Neural cell (in vitro differentiated cells): ENCODE measurements around the gene NPAS3. TPM values are rescaled to one million over a fixed set of nuclear protein-coding genes. Genes with fewer than 3 reads are reported as not detected.

Experiments used
- H2AFZ ChIP-seq: fragments of 200-600, 300-800 bp; sonication (generic), shearing (Covaris generic); 2 replicates; pipeline ENCODE4 v1.6.0; 2014; ENCODE audit warnings: low read depth, mild to moderate bottlenecking, antibody characterized with exemption, low read length, moderate library complexity
- H3F3A ChIP-seq: fragments of 200-600 bp; shearing (Covaris generic); 2 replicates; pipeline ENCODE4 v1.6.1; 2016; ENCODE audit warnings: mild to moderate bottlenecking, moderate library complexity, mixed read lengths, antibody characterized with exemption, low read length; ENCODE audit not compliant: insufficient read depth, poor library complexity, severe bottlenecking
- H3K27ac ChIP-seq: fragments of 200-600, 300-800 bp; sonication (generic), shearing (Covaris generic); 2 replicates; pipeline ENCODE4 v1.5.1; 2014; ENCODE audit warnings: mild to moderate bottlenecking, low read length, moderate library complexity
- H3K27me3 ChIP-seq: fragments of 300-800, 200-600 bp; sonication (generic), shearing (Covaris generic); 2 replicates; pipeline ENCODE4 v1.6.0; 2014; ENCODE audit warnings: mild to moderate bottlenecking, low read depth, low read length, moderate library complexity; ENCODE audit not compliant: insufficient read depth
- H3K36me3 ChIP-seq: fragments of 300-800, 200-600 bp; sonication (generic), shearing (Covaris generic); 2 replicates; pipeline ENCODE4 v1.5.1; 2014; ENCODE audit warnings: mild to moderate bottlenecking, antibody characterized with exemption, low read length, moderate library complexity; ENCODE audit not compliant: insufficient read depth
- H3K4me2 ChIP-seq: fragments of 300-800, 200-600 bp; sonication (generic), shearing (Covaris generic); 2 replicates; pipeline ENCODE4 v1.6.0; 2014; ENCODE audit warnings: mild to moderate bottlenecking, low read length
- H3K4me3 ChIP-seq: fragments of 300-800, 200-600 bp; sonication (generic), shearing (Covaris generic); 2 replicates; pipeline ENCODE4 v1.5.1; 2014; ENCODE audit warnings: mild to moderate bottlenecking, low read length, moderate library complexity
- H3K79me2 ChIP-seq: fragments of 200-600 bp; shearing (Covaris generic); replicated peaks from 2 replicates; pipeline ENCODE4 v1.6.0; 2014; ENCODE audit warnings: mild to moderate bottlenecking, low read length, moderate library complexity; ENCODE audit not compliant: insufficient read depth
- H3K9ac ChIP-seq: fragments of 300-800, 200-600 bp; sonication (generic), shearing (Covaris generic); 2 replicates; pipeline ENCODE4 v1.6.1; 2016; ENCODE audit warnings: mild to moderate bottlenecking, low read length, mixed read lengths
- H3K9me2 ChIP-seq: fragments of 200-600 bp; shearing (Covaris generic); 2 replicates; pipeline ENCODE4 v1.6.1; 2016; ENCODE audit warnings: mild to moderate bottlenecking, low read length, mixed read lengths; ENCODE audit not compliant: insufficient read depth
- H3K9me3 ChIP-seq: fragments of 200-600, 300-800 bp; sonication (generic), shearing (Covaris generic); 2 replicates; pipeline ENCODE4 v1.6.1; 2016; ENCODE audit warnings: mild to moderate bottlenecking, mixed run types, low read length, moderate library complexity, mixed read lengths
- H4K20me1 ChIP-seq: fragments of 200-600 bp; shearing (Covaris generic); 2 replicates; pipeline ENCODE4 v1.6.1; 2016; ENCODE audit warnings: mild to moderate bottlenecking, mixed run types; ENCODE audit not compliant: insufficient read depth
- EP300 ChIP-seq: fragments of 450-650 bp; conservative IDR thresholded peaks from 2 replicates; pipeline ENCODE4 v1.6.1; 2014; ENCODE audit warnings: antibody characterized with exemption, mild to moderate bottlenecking, moderate library complexity; ENCODE audit not compliant: poor library complexity, severe bottlenecking
- EZH2 ChIP-seq: fragments of 200-600, 300-800 bp; shearing (Covaris generic), sonication (generic); IDR thresholded peaks from 2 replicates; pipeline ENCODE4 v1.6.1; 2014; ENCODE audit warnings: antibody characterized with exemption, low read length, borderline replicate concordance, mild to moderate bottlenecking; ENCODE audit not compliant: insufficient read depth, poor library complexity, severe bottlenecking
- MXI1 ChIP-seq: fragments of 450-650 bp; conservative IDR thresholded peaks from 2 replicates; pipeline ENCODE4 v1.6.1; 2014; ENCODE audit warnings: antibody characterized with exemption, mild to moderate bottlenecking; ENCODE audit not compliant: poor library complexity, severe bottlenecking
- POLR2AphosphoS5 ChIP-seq: IDR thresholded peaks from 2 replicates; pipeline ENCODE4 v1.6.1; 2012
- RAD21 ChIP-seq: fragments of 450-650 bp; conservative IDR thresholded peaks from 2 replicates; pipeline ENCODE4 v1.6.1; 2014; ENCODE audit warnings: antibody characterized with exemption, mild to moderate bottlenecking, moderate library complexity
- SMC3 ChIP-seq: fragments of 450-650 bp; conservative IDR thresholded peaks from 2 replicates; pipeline ENCODE4 v1.6.1; 2014; ENCODE audit warnings: antibody characterized with exemption, mild to moderate bottlenecking, moderate library complexity; ENCODE audit not compliant: poor library complexity
- TAF1 ChIP-seq: IDR thresholded peaks from 2 replicates; pipeline ENCODE4 v1.6.1; 2012; ENCODE audit warnings: low read depth
- polyA plus RNA-seq: library from polyadenylated mRNA; depleted of rRNA; stranded (reverse); fragments of >200 nt; gene quantifications from 2 replicates; pipeline ENCODE4 v1.2.3, GENCODE V29; 2014
- TF ChIP-seq, protein P1 (sequence below): IDR thresholded peaks from 2 replicates; pipeline ENCODE4 v1.6.1; 2012; ENCODE audit warnings: borderline replicate concordance
- TF ChIP-seq, protein P2 (sequence below): fragments of 450-650 bp; IDR thresholded peaks from 2 replicates; pipeline ENCODE4 v1.5.1; 2014; ENCODE audit warnings: antibody characterized with exemption, mild to moderate bottlenecking, moderate library complexity; ENCODE audit not compliant: poor library complexity, severe bottlenecking

NPAS3 gene
- polyA plus RNA-seq, 1 donor from 2014 or later, result 1.3 TPM

DNA sequence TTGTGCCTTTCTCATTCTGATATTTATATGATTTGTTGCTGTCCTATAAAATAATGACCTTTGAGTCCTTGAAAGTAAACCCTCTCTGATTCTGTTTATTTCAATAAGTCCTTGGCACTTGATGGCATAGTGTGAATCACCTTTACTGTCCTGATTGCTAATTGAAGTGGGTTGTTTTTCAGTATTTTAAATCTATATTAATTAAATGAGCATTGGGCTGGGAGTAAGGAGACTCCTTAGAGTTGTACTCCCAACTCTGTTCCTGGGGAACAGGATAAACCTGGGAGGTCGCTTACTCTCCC lies 776.5 kb downstream of the NPAS3 start:
- Histone ChIP-seq H3K4me3 (no peak overlapping the region), H3K27me3 (no peaks in the 10 kb centered on the region), H3K36me3 (no peaks in the 10 kb centered on the region), H3F3A (no peaks in the 10 kb centered on the region), H3K4me2 (no peak overlapping the region), H3K9me3 (no peaks in the 10 kb centered on the region), H3K9me2 (no peaks in the 10 kb centered on the region), H2AFZ (no peak overlapping the region), H4K20me1 (no peaks in the 10 kb centered on the region), H3K27ac (no peak overlapping the region), H3K9ac (no peak overlapping the region), H3K79me2 (no peaks in the 10 kb centered on the region)
- TF ChIP-seq, protein P1, sequence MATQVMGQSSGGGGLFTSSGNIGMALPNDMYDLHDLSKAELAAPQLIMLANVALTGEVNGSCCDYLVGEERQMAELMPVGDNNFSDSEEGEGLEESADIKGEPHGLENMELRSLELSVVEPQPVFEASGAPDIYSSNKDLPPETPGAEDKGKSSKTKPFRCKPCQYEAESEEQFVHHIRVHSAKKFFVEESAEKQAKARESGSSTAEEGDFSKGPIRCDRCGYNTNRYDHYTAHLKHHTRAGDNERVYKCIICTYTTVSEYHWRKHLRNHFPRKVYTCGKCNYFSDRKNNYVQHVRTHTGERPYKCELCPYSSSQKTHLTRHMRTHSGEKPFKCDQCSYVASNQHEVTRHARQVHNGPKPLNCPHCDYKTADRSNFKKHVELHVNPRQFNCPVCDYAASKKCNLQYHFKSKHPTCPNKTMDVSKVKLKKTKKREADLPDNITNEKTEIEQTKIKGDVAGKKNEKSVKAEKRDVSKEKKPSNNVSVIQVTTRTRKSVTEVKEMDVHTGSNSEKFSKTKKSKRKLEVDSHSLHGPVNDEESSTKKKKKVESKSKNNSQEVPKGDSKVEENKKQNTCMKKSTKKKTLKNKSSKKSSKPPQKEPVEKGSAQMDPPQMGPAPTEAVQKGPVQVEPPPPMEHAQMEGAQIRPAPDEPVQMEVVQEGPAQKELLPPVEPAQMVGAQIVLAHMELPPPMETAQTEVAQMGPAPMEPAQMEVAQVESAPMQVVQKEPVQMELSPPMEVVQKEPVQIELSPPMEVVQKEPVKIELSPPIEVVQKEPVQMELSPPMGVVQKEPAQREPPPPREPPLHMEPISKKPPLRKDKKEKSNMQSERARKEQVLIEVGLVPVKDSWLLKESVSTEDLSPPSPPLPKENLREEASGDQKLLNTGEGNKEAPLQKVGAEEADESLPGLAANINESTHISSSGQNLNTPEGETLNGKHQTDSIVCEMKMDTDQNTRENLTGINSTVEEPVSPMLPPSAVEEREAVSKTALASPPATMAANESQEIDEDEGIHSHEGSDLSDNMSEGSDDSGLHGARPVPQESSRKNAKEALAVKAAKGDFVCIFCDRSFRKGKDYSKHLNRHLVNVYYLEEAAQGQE, result no peak
- TF ChIP-seq TAF1 (no peak), SMC3 (no peak), POLR2AphosphoS5 (no peak)

DNA sequence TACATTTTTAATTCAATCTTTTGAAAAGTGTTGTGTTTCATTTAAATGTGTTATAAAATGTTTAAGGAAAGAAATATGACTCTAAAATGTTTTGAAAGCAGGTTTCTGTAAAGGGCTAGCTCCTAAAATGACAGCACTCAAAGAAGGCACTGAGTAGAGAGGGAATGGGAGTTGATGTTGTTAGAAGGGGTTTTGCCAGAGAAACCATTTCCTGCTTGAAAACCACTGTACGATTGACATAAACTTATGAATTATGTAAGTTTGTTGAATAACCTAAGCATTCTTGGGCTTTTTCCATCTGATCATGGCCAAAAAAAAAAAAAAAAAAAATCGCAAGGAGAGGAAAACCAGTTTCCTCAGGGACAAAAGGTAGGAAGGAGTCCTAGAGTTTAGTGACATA lies 778.2 kb downstream of the NPAS3 start:
- no peaks in the 10 kb centered on the region for H3K27me3 ChIP-seq
- no peak overlapping the region for H3K27ac ChIP-seq
- no peaks in the 10 kb centered on the region for H3K9me3 ChIP-seq
- no peak overlapping the region for H2AFZ ChIP-seq
- no peaks in the 10 kb centered on the region for H4K20me1 ChIP-seq
- H3K9ac ChIP-seq, result no peak overlapping the region
- H3K9me2 ChIP-seq, result no peaks in the 10 kb centered on the region
- H3F3A ChIP-seq, result no peaks in the 10 kb centered on the region
- no peaks in the 10 kb centered on the region for H3K79me2 ChIP-seq
- no peaks in the 10 kb centered on the region for H3K36me3 ChIP-seq
- H3K4me2 ChIP-seq, result no peak overlapping the region
- H3K4me3 ChIP-seq, result no peak overlapping the region
- no peak for TF ChIP-seq EP300
- TF ChIP-seq MXI1, result no peak
- no peak for TF ChIP-seq TAF1
- no peak for TF ChIP-seq RAD21
- TF ChIP-seq EZH2, result no peak
- TF ChIP-seq, protein P1, result no peak
- TF ChIP-seq POLR2AphosphoS5, result no peak
- TF ChIP-seq, protein P2, sequence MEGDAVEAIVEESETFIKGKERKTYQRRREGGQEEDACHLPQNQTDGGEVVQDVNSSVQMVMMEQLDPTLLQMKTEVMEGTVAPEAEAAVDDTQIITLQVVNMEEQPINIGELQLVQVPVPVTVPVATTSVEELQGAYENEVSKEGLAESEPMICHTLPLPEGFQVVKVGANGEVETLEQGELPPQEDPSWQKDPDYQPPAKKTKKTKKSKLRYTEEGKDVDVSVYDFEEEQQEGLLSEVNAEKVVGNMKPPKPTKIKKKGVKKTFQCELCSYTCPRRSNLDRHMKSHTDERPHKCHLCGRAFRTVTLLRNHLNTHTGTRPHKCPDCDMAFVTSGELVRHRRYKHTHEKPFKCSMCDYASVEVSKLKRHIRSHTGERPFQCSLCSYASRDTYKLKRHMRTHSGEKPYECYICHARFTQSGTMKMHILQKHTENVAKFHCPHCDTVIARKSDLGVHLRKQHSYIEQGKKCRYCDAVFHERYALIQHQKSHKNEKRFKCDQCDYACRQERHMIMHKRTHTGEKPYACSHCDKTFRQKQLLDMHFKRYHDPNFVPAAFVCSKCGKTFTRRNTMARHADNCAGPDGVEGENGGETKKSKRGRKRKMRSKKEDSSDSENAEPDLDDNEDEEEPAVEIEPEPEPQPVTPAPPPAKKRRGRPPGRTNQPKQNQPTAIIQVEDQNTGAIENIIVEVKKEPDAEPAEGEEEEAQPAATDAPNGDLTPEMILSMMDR, result no peak
- no peak for TF ChIP-seq SMC3
